ENCODE measurements around the gene ZNF496. TPM values are rescaled to one million over a fixed set of nuclear protein-coding genes. Genes with fewer than 3 reads are reported as not detected.

ZNF496 gene
- total and polyA plus RNA-seq, 2 of the 4 experiments (the other 2 are of a cell fraction) = 11.7 to 16.2 TPM

DNA sequence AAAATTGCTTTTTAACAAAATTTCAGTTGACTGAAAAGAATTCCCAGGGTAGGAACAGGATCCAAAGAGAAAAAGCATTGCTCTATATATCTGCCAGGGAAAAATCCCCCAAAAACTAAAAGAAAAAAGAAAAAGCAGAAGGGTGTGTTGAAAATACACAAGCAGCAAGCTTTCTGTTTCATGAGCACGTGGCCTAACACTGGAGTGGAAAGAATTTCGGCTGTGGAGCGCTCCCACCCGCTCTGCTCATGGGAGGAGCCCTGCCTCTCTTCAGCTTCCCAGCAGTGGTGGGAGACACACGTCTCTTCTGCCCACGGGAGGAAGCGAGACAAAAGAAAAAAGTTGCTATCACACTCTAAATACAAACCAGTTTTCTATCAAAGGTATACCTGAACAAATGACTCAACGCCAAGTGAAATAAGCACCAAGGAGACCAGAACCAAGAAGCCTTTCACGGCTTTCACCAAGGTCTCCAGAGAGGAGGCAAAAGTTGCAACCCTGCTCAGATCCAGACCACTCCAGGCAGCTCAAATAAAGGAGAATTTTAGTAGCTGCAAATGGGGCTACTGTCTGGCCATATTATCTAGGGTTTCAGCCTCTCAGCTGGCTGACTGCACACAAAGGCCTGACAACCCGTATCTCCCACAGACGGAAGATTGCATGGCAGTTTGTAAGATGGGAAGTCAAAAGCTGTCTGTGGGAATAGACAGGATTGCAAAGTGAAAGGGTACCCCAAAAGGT lies 29.5 kb upstream of the ZNF496 start:
- no peak overlapping the region for H3K27ac ChIP-seq (ENCODE audit: insufficient read depth, low read length)
- H3K4me1 ChIP-seq (ENCODE audit: control insufficient read depth, insufficient read depth, low read length) = peaks cover 7% of the 10 kb centered on the region; the same call in 1 of the 2 replicates
- no peaks in the 10 kb centered on the region for H4K20me1 ChIP-seq (ENCODE audit: insufficient read depth, low read length)
- H2BK15ac ChIP-seq (ENCODE audit: low read depth, low read length) = no peak overlapping the region
- H2BK120ac ChIP-seq (ENCODE audit: low read depth, low read length) = no peak overlapping the region
- H3K14ac ChIP-seq (replicated peaks; ENCODE audit: low read depth, low read length) = no peak overlapping the region
- H2BK20ac ChIP-seq (ENCODE audit: low read depth, low read length) = no peak overlapping the region
- dilution Hi-C loops (cut with HindIII; ENCODE audit: low sequenced_read_pairs, unreplicated experiment) (no loop called here), intact Hi-C loops (cut with micrococcal nuclease) (no loop called here), in situ Hi-C loops (cut with MboI; ENCODE audit: low sequenced_read_pairs) (no loop called here)
- no peak overlapping the region for H4K8ac ChIP-seq (ENCODE audit: low read depth in 2 of 2, low read length in 2 of 2)
- no peak overlapping the region for H3K4me3 ChIP-seq (ENCODE audit: insufficient read depth, low read depth, low read length)
- H3K4ac ChIP-seq (ENCODE audit: low read depth, low read length) = no peak overlapping the region
- no peaks in the 10 kb centered on the region for H3K27me3 ChIP-seq (ENCODE audit: control insufficient read depth, insufficient read depth, low read length)
- TF ChIP-seq, protein P1, sequence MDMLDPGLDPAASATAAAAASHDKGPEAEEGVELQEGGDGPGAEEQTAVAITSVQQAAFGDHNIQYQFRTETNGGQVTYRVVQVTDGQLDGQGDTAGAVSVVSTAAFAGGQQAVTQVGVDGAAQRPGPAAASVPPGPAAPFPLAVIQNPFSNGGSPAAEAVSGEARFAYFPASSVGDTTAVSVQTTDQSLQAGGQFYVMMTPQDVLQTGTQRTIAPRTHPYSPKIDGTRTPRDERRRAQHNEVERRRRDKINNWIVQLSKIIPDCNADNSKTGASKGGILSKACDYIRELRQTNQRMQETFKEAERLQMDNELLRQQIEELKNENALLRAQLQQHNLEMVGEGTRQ (IDR thresholded peaks at IDR 0.05; ENCODE audit: low read depth, low read length) = peak; percentile 31; the same call in 1 of the 2 replicates
- no peak for TF ChIP-seq BHLHE40 (IDR thresholded peaks at IDR 0.05; ENCODE audit: low read depth, low read length)
- no peak overlapping the region for H2AK5ac ChIP-seq (ENCODE audit: low read depth, low read length)
- no peaks in the 10 kb centered on the region for H3K9me3 ChIP-seq (ENCODE audit: control insufficient read depth, insufficient read depth, low read length)
- H3K4me2 ChIP-seq (ENCODE audit: low read depth, low read length) = no peak overlapping the region
- ATAC-seq (ENCODE audit: low read depth) (no peak), DNase-seq (peak; percentile 21)
- H2AFZ ChIP-seq (replicated peaks; ENCODE audit: low read length, poor library complexity) = no peak overlapping the region
- CTCF ChIA-PET = no interaction called here
- no peak overlapping the region for H4K5ac ChIP-seq (ENCODE audit: low read depth, low read length)
- H3K79me1 ChIP-seq (ENCODE audit: low read depth in 1 of 2, low read length in 2 of 2) = no peaks in the 10 kb centered on the region
- no peak overlapping the region for H3K56ac ChIP-seq (ENCODE audit: extremely low read depth, insufficient read depth, low read length)
- H3K23ac ChIP-seq (ENCODE audit: low read depth, low read length) = no peak overlapping the region
- H3K18ac ChIP-seq (ENCODE audit: low read depth, low read length) = no peak overlapping the region
- no peak overlapping the region for H4K91ac ChIP-seq (ENCODE audit: insufficient read depth, low read depth, low read length)
- no peak overlapping the region for H3K9ac ChIP-seq (ENCODE audit: low read depth, low read length)
- H2AK9ac ChIP-seq (replicated peaks; ENCODE audit: low read depth, low read length, poor library complexity) = no peak overlapping the region
- 0 out of 2 replicates have a peak, but pooled peaks cover 3% of the 10 kb centered on the region for H3K9me1 ChIP-seq (ENCODE audit: insufficient read depth, low read length)
- POLR2A ChIA-PET (ENCODE audit: unreplicated experiment) = no interaction called here
- no peak overlapping the region for H2BK5ac ChIP-seq (ENCODE audit: low read depth, low read length, poor library complexity, severe bottlenecking)
- no TSS peak for BruUV-seq (replicated peaks)
- WGBS, 2 experiments (ENCODE audit: extremely low coverage in 2 of 2, insufficient read length in 1 of 2) = 80% methylated on average over 1 of the region's 11 CpGs; no CpG with 5 or more reads in 1 of the 2 experiments
- no peaks in the 10 kb centered on the region for H3K36me3 ChIP-seq (ENCODE audit: control insufficient read depth, insufficient read depth, low read length)
